ENCODE measurements around the gene GRPEL1.

GRCh38 chr4:7060346-7061150, 7.3 kb downstream of the GRPEL1 start:
- TF ChIP-seq CTCF (conservative IDR thresholded peaks at IDR 0.05; ENCODE audit: low read length): no peak
- no peak for TF ChIP-seq EZH2phosphoT487 (IDR thresholded peaks at IDR 0.05; ENCODE audit: borderline replicate concordance, low read depth, low read length)

Data from OCI-LY7 (cell line).